ENCODE data around the gene MYL6. TPM values are rescaled to one million over a fixed set of nuclear protein-coding genes. Genes with fewer than 3 reads are reported as not detected.

The MYL6 gene
- total RNA-seq, 1 experiment from 2014 or later, result 1,181 TPM

DNA sequence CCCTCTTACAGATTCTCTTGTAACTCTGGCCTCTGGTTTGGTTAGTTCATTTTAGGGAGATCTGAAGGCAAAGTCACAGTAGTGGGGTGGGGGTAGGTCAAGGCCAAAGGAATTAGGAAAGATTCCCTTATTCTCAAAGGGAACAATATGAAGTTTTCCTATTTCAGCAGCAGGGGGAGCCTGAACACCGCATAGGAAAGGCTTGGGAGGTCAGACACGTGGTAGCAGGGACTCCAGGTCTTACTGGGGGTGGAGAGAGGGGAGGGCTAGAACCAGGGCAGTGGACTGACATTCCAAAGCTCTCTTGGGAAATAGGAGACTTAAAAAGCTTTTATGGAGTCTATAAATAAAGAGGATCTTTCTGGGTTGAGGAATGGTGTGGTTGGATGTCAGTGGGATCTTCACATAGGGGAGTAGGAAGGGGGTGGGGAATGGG is 38.8 kb upstream of the MYL6 start:
- H3K27me3 ChIP-seq (ENCODE audit: insufficient read depth, low read length), result no peaks in the 10 kb centered on the region
- H3K14ac ChIP-seq (ENCODE audit: insufficient read depth, low read length), result no peak overlapping the region
- no peak overlapping the region for H3T11ph ChIP-seq (ENCODE audit: low read length)
- TF ChIP-seq, protein P1, sequence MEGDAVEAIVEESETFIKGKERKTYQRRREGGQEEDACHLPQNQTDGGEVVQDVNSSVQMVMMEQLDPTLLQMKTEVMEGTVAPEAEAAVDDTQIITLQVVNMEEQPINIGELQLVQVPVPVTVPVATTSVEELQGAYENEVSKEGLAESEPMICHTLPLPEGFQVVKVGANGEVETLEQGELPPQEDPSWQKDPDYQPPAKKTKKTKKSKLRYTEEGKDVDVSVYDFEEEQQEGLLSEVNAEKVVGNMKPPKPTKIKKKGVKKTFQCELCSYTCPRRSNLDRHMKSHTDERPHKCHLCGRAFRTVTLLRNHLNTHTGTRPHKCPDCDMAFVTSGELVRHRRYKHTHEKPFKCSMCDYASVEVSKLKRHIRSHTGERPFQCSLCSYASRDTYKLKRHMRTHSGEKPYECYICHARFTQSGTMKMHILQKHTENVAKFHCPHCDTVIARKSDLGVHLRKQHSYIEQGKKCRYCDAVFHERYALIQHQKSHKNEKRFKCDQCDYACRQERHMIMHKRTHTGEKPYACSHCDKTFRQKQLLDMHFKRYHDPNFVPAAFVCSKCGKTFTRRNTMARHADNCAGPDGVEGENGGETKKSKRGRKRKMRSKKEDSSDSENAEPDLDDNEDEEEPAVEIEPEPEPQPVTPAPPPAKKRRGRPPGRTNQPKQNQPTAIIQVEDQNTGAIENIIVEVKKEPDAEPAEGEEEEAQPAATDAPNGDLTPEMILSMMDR (conservative IDR thresholded peaks at IDR 0.05), result peak; percentile 86
- no peak overlapping the region for H4K91ac ChIP-seq (ENCODE audit: insufficient read length, low read depth, low read length)
- no peak overlapping the region for H2BK15ac ChIP-seq (ENCODE audit: low read depth, low read length)
- H3K23ac ChIP-seq (ENCODE audit: insufficient read length, low read depth, low read length), result no peak overlapping the region
- Mint-ChIP-seq H3K27ac (peak overlapping the region; percentile 74 to 99 (median 94)), H3K4me3 (peak overlapping the region; percentile 97 to 98), H3K4me1 (peaks cover 25 to 27% of the 10 kb centered on the region in 2 experiments), H3K36me3 (ENCODE audit: insufficient read depth in 1 of 3, low read depth in 3 of 3) (peaks cover 27 to 44% (median 37%) of the 10 kb centered on the region in 3 experiments), H3K9me3 (peaks cover 3 to 7% of the 10 kb centered on the region in 2 experiments; a peak in 2 of 5 replicates), H3K27me3 (ENCODE audit: low read depth) (peaks cover 2% of the 10 kb centered on the region; the same call in 1 of the 2 replicates)
- H3K23me2 ChIP-seq (ENCODE audit: insufficient read length, low read depth, low read length, poor library complexity, severe bottlenecking), result peaks cover 8% of the 10 kb centered on the region
- no peak overlapping the region for H2BK12ac ChIP-seq (ENCODE audit: insufficient read length, low read depth, low read length)
- no peaks in the 10 kb centered on the region for H3K9me3 ChIP-seq (ENCODE audit: control insufficient read depth, low read depth, low read length)
- no peak overlapping the region for H4K5ac ChIP-seq (ENCODE audit: insufficient read length, low read depth, low read length)
- no peaks in the 10 kb centered on the region for H4K20me1 ChIP-seq (ENCODE audit: control insufficient read depth, insufficient read depth, insufficient read length)
- WGBS (ENCODE audit: extremely low coverage, insufficient read length, low lambda C conversion rate), result no CpG with 5 or more reads among the region's 2 CpGs
- H2AFZ ChIP-seq (ENCODE audit: low read length), result no peak overlapping the region
- H4K8ac ChIP-seq (replicated peaks; ENCODE audit: insufficient read length, low read depth, low read length), result no peak overlapping the region
- no peak overlapping the region for H2BK20ac ChIP-seq (ENCODE audit: low read depth, low read length, poor library complexity, severe bottlenecking)
- no peaks in the 10 kb centered on the region; the same call in 1 of the 2 replicates for H3K4me1 ChIP-seq (ENCODE audit: insufficient read depth, low read length)
- no peak overlapping the region for H2BK5ac ChIP-seq (ENCODE audit: insufficient read length, low read length)
- H3K9ac ChIP-seq (ENCODE audit: extremely low read depth, insufficient read length, low read length), result peak overlapping the region; percentile 61
- peak overlapping the region; percentile 70 for H3K4me2 ChIP-seq (ENCODE audit: insufficient read depth, insufficient read length, low read length)
- no peak overlapping the region for H3K56ac ChIP-seq (ENCODE audit: insufficient read length, low read depth, low read length)
- peak; percentile 90 for DNase-seq
- no peak overlapping the region for H2AK5ac ChIP-seq (ENCODE audit: insufficient read length, low read length)
- no peak overlapping the region for H3K27ac ChIP-seq (ENCODE audit: insufficient read length, low read depth, low read length)
- H3K79me2 ChIP-seq (ENCODE audit: insufficient read depth, low read length), result peaks cover 3% of the 10 kb centered on the region; the same call in 1 of the 2 replicates
- no peak overlapping the region for H3K4ac ChIP-seq (ENCODE audit: low read depth, low read length)
- no peak overlapping the region for H2BK120ac ChIP-seq (ENCODE audit: low read depth, low read length, poor library complexity, severe bottlenecking)
- no peak overlapping the region for H3K18ac ChIP-seq (ENCODE audit: insufficient read length, low read depth, low read length)
- no peaks in the 10 kb centered on the region for H3K79me1 ChIP-seq (ENCODE audit: insufficient read depth, low read depth, low read length, poor library complexity, severe bottlenecking)
